Activated T-cell treated with anti-CD3 and anti-CD28 coated beads for 1 hour (primary cell): ENCODE data around the gene APLN.

ENCODE experiments used
- DNase-seq: peaks from one replicate; pipeline ENCODE4 v3.0.0-alpha.2; 2020; ENCODE audit warnings: low read depth

Gene APLN

DNA sequence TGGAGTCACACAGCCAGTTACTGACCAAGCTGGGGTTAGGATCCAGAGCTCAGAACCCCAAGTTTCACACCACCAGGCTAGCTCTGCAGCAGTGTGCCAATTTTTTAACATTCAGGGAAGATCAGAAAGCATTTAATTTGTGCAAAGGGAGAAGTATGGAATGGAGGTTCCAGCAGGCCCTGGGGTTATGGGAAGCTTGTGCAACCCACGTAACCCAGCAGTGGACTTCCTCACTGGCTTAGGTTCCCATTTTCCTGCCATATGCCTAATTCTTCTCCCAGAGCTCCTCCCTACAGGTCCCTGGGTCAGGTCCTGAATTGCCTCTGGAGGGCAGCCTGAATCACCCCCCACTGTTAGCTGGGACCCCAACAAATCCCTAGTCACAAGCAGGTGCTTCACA lies 14.0 kb downstream of the APLN start:
- DNase-seq, result no peak

DNA sequence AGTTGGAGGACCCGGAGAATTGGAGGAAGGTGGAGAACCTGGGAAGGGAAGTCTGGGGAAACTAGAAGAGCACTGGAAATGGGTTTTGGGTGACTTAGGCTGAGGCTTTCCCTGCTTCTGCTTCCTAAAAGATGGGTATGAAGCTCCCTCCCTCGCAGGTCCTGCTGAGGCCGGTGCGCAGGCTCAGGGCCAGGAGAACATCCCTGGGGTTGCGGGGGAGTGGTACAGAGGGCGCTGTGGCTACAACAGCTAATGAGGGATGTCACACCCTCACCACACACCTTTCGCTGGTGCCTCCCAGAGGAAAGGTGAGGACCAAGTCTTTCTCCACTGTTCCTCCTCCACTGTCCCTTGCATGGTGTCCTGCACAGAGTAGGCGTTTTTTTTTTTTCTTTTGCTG lies 15.8 kb downstream of the APLN start:
- no peak for DNase-seq

DNA sequence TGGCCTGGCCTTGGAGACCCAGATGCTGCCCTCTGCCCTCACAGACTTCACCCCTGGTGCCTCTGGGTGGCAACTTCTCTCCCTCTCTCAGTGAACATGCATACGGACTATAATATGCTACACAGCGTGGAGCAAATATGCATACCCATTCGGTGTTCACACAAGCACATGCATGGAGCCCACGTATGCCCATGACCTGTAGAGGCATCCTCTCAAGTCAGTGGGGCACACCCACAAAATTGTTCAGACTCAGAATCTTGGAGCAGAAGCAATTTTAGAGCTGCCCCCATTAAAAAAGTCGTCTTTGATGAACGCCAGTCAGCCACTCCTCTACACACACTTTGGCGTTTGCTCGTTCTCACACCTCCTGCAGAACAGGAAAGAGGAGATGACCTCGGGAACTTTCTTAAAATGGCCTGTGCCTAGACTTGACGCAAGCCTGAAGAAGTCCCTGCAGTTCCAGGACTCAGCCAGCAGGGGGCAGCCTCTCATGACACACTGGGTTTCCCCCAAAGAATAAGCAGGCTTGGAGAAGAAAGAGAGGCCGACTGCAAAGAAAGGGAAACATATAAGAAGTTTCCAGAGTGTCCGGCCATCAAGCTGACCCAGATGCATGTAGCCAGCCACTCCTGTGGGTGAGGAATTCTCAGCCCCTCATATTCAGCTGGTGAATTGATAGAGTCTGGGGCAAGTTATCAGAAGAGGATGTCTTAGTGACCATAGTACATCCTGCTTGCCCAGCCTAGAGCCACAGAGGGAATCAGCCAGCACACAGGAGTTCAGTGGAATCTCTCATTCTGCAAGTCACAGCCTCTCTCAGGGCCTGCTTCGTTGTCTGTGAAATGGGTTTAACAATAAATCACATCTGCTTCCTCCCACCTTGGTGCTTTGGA lies 17.3 kb downstream of the APLN start:
- peak; percentile 69 for DNase-seq

DNA sequence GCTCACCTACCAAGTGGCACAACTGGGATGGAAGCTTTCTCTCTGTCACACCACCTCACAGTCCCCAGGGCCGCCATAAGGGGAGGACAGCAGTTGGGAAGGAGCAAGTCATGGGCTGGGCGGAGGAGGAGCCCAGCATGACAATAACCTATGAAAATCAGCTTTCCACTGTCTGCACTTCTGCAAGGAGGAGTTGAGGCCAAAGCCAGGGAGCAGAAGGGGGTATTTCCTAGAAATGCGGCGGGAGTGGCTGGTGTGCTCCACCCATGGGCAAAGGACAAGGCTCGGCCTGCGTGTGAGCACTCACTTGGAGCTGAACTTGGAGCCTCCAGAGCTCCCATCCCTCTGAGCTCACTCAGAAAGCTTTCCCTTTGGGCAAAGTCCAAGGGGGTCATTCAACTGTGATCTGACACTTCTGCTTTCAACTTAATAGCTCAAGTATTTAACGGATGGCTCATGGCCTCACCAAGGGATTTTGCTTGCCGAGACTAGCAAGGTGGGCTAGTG lies 18.5 kb downstream of the APLN start:
- DNase-seq, result no peak

DNA sequence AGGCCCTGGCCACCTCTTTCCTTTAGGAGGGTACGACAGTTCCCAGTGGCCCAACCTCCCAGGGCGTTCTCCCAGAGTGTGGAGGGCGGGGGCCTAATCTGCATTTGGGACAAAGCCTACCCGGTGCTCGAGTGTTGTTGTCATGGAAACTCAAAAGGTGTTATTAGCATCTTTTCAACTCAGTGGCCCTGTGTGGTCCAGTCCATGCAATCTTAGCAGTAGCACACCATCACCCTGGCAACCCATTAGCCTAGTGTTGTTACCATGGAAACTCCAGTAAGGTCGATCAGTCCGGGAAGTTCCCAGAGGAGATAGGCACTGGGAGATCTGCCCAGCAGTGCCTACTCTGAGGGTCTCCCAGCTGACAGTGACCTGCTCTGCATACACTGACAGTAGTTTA lies 20.2 kb downstream of the APLN start:
- no peak for DNase-seq

DNA sequence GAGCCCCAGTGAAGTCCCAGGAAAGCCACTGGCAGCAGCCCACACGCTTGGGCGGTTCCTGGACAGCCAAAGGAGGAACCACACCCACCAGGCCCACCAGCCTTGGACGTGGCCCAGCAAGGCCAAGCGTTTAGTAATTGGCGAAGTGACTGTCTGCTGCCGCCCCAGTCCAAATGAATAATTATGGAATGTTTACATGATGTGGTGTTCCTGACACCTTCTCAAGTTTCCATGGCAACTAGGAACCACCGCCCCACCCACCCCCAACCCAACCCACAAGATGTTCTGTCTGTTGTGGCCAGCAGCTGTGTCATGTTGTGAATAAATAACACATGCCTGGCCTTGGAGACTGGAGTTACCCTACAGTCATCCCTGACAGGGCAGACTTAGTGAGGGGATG lies 22.3 kb downstream of the APLN start:
- DNase-seq, result no peak

DNA sequence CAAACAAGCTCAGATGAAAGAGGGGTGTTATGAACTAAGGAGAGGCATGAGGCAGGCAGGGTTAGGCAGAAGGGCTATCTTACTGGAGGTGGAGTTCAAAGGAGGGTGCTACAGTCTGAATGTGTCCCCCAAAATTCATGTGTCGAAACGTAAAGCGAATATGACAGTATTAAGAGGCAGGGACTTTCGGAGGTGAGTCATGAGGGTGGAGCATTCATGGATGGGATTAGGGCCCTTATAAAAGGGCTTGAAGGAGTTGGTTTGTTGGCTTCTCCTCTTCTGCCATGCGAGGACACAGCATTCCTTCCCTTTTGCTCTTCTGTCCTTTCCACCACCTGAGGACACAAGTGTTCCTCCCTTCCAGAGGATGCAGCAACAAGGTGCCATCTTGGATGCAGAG lies 22.9 kb downstream of the APLN start:
- DNase-seq, result no peak

DNA sequence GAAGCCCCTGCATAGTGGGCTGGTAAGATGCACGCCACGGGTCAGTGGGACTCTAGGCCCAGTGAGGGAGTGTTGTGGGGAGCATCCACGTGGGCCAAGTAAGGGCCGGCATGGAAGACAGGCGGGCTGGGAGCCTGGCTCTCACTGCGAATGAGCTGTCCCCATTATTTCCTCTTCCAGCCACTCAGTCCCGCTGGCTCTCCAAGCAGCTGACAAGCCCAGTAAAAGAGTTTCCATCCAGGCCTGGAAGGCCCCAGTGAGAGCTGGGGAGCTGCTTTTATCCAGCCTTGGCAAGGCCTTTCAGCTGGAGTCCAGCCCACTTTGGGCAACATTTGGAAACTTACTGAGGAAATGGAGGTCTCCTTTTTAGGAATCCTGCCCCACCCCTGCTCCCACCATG lies 24.9 kb downstream of the APLN start:
- no peak for DNase-seq

DNA sequence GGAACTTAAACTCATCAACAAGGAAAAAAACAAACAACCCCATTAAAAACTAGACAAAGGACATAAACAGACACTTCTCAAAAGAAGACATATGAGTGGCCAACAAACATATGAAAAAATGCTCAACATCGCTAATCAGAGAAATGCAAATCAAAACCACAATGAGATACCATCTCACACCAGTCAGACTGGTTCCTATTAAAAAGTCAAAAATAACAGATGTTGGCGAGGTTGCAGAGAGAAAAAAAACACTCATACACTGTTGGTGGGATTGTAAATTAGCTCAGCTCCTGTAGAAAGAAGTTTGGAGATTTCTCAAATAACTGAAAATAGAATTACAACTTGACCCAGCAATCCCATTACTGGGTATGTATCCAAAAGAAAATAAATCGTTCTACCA lies 28.7 kb downstream of the APLN start:
- DNase-seq, result no peak

DNA sequence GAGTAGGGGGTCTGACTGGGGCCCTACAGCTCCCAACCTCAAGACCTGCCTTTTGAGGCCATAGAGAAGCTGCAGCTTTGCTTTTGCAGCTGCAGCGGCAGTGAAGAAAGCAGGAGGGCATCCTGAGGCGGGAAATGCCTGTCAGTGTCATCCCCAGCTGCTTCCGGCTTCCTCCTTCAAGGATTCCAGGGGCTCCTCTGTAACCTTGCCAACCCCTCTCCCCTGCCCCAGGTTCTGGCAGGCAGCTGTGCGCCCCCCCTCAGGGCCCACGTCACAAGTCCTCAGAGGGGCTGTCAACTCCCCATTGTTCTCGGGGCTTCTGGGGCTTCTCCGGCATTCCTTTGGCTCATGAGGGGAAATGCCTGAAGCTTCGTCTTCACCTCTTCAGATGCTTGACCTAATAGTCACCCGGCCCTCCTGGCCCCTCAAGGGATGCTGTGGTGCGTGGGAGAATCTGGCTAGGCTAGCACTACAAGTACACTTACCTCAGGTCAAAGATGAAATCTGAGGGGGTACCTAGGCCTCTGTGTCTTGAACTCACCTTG lies 31.9 kb downstream of the APLN start:
- no peak for DNase-seq

DNA sequence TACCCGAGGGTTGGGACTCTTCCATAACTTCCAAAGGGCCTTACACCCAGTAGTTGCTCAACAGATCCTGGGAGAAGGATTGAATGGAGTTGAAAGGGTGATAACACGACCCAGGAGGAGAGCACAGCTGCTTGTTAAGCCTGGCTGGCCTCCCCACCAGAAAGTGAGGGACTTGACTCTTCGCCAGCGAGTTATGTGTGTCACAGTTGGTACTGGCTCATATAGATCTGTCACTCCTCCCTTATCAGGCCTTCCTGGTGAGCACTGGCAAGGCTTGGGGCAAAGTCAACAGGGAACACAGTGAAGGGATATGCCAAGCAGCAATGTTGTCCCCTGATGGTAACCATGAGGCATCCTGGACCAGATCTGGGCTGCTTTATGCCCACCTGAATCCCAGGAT lies 35.8 kb downstream of the APLN start:
- no peak for DNase-seq

DNA sequence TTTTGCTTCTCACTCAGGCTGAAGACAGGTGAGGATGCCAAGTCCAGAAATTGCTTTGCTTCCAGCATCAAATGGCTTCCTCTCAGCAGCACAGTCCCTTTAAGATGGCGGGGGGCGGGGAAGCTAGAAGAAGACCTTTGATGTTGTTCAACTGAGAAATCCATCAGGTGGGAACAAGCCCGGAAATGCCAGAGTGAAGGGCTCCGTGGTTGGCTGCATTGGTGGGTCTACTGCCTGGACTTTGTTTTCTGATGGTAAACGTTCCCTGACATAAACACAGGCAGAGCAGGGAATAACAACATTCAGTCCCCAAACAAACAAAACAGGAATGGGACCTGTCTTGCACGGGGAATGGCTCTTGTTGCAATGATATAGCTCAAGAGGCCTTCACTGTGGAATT lies 37.3 kb downstream of the APLN start:
- DNase-seq, result no peak

DNA sequence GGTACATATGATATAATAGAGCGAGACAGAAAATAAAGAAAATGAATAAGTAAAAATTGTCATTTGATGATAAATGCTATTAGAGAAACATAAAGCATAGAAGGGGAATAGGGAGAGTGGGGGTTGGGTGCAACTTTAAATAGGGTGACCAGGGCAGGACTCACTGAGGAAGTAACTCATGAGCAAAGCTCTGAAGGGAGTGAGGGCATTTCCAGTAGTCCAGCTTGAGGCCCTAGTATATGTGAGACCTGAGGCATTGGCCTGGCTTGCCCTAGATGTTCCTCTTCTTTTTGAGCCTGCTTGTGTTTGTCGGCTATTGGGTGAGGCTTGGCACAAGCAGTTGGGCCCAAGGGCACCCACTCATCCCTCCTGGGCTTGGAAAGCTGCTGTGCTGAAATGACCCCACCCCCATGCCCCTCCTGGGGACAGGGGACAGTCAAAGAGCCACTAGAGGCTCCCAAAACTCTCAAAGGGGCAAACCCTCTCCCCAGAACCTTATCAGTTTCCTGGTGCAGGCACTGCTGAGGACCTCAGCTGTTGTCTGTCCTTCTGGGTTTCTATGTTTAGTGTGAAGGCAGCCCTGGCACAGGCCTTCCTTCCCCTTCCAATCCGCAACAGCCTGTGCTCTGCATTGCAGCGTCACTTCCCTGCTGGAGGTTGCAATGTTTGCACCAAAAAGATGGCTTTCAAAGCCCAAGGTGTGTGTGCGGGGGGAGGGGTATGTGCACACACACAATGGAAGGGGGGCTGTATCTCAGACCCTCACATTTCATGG lies 40.1 kb downstream of the APLN start:
- DNase-seq, result no peak

DNA sequence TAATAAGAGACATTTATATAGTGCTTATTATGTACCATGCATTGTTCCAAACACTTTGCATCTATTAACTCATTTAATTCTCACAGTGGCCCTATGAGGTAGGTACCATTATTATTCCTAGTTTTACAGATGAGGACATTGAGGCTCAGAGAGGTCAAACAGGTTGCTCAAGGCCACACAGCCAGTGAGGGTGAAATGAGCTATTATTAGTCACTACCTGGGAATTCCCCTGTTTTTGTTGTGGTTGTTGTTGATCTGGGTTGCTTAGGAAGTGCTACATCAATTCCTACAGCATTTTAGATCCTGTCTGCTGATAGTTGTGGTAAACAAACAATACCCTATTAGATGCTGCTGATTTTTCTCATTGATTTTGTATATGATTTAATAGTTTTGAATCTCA lies 41.2 kb downstream of the APLN start:
- no peak for DNase-seq

DNA sequence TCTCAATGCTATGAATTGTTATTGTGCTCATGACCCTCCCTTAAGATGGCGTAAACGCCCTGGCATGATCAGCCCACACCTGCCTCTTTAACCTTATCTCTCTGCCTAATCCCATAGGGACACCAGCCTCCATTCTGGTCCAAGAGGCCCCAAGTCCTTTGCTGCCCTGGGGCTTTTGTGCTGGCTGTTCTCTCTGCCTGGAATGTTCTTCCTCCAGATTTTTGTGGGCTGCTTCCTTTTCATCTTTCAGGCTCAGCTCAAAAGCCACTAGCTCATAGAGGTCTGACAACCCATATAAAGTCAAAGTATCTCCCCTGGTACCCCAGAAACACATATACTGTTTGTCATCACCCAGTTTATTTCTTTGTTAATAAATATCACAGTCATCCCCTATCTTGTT lies 42.4 kb downstream of the APLN start:
- DNase-seq, result no peak

DNA sequence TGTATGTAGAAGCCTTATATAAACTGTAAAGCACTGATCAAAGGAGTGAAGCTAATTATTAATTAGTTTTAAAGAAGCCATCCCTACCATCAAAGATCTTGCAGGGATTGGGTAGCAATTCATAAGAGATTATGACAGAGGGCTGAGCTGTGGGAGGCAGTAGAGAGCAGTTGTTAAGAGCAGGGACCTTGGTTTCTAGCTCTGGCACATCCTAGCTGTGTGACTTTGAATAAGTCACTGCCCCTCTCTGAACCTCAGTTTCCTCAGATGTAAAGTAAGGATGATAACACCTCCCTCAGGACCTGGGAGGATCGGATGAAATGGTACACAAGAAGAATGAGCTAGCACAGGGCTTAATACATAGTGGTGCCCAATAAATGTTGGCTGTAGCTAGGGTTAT lies 45.4 kb downstream of the APLN start:
- DNase-seq, result no peak

DNA sequence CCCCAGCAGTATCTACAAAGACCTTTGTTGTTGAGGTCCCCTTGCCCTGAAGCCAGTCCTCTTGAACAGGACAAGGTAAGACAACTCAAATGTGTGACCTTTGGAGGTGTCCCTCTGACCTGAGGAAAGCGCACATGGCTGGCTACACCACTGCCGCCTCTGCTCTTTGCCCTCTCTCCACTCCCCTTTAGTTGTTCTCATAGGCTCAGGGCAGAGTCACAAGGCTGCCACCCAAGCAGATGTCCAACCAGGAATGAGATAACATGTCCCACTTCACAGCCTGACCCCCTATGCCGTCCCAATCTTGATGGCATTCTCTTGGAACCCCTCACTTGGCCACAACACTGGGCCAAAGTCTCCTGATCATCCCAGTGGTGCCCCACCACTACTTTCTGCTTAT lies 46.3 kb downstream of the APLN start:
- no peak for DNase-seq

DNA sequence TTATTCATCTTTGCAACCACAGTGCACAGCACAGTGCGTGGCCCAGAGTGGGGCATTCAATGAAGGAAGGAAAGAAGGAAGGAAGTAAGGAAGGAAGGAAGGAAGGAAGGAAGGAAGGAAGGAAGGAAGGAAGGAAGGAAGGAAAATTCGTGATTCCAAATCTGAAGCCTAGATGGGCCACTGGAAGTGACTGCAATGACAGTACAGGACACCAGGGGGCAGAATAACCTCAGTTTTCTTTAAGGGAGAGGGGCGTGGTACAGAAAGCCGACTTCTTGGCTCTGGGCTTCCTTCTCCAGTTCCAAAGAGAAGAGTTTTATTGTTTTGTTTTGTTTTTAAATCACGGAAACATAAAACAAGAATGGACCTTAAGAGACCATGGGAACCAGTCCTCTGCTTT lies 47.8 kb downstream of the APLN start:
- DNase-seq, result peak; percentile 22

DNA sequence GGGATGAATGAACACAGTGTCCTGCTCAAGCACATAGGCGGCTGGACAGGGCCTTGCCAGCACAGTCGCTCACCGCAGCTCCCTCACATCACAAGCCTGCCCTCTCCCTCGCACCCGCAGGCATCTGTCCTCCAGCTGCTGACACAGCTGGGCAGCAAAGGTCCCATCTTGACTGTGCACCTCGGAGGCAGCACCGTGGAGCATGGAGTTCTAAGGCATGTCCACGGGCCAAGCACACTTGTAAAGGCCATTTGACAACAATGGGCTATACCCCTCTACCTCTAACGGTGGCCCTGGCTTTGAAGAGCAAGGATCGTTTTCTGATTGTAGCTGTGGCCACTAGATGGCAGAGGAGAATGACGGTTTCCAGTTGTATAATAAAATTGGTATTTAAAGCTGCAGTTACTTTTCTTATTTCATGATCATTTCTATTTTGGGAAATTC lies 53.8 kb downstream of the APLN start:
- no peak for DNase-seq

DNA sequence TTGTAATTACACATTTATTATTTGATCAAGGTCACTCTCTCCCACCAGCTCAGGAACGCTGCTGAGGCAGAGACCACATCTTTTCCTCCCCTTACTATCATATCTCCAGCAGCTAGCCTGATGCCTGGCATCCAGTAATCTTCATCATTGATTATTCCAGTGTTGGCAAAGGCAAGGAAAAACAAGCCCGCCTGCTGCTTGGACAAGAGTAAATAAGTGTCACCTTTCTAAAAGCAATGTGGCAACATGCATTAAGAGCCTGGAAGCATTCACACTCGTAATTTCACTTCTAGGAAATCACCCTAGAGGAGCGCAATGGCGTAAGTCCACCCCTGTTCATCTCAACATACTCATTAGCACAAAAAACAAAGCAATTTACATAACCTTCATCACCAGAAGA lies 54.8 kb downstream of the APLN start:
- DNase-seq, result no peak

DNA sequence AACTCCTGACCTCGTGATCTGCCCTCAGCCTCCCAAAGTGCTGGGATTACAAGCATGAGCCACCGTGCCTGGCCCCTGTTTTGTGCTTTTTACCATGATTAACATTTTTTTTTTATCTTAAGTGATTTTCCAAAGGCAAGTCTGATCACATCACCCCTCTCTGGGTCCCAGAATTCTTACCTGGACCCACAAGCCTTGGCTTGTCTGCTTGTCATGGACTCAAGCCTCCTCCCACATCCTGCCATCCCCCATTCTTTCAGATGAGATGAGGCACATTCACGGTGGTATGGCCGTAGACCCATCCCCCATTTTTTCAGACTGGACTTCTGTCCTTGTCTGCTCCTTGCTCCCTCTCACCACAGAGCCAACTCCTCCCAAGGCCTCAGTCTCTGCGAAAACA lies 55.3 kb downstream of the APLN start:
- no peak for DNase-seq

DNA sequence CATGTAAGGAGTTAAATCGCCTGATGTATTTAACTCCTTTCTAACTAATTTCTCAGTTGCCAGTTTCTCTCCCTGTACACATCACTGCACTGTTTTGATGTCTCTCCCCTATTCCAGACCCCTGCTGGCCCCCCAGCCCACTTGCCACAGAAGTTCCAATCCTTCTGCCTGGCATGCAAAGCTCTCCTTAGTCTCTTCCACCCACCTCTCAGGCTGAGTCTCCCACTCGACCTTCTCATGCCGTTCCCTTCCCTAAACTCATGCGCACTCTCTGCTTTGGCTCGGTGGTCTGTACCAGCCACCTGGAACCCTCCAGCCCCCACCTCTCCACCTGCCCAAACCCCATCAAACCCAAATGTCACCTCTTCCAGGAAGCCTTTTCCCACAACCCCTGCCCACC lies 56.9 kb downstream of the APLN start:
- no peak for DNase-seq

DNA sequence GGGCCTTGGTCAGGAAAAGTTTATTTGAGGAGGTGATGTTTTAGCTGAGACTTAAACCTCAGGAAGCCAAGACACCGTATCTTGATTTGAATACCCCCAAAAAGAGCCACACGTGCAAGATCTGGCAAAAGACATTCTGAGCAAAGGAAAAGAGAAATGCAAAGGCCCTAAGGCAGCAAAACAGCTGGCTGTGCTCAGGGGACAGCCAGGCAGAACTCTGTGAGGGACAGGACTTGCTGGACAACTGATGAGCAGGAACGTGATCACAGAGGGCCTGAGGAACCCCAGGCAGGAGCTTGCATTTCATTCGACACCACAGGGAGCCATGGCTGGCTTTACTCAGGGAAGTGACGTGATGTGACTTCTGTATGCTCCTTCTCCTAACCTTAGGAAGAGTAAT lies 58.7 kb downstream of the APLN start:
- no peak for DNase-seq
